Middle frontal gyrus (tissue), 1 donor: Measurements from ENCODE around the gene PDE5A.
"Not testable (repeated sequence)": the region's sequence is repeated elsewhere in the genome, so short reads cannot be mapped to it uniquely, and the experiment has no call there.

ENCODE experiments used
- DNase-seq: peaks from one replicate; pipeline ENCODE4 v3.0.0-alpha.2; 2015; ENCODE audit warnings: low spot score; ENCODE audit errors: extremely low spot score

The PDE5A gene

DNA sequence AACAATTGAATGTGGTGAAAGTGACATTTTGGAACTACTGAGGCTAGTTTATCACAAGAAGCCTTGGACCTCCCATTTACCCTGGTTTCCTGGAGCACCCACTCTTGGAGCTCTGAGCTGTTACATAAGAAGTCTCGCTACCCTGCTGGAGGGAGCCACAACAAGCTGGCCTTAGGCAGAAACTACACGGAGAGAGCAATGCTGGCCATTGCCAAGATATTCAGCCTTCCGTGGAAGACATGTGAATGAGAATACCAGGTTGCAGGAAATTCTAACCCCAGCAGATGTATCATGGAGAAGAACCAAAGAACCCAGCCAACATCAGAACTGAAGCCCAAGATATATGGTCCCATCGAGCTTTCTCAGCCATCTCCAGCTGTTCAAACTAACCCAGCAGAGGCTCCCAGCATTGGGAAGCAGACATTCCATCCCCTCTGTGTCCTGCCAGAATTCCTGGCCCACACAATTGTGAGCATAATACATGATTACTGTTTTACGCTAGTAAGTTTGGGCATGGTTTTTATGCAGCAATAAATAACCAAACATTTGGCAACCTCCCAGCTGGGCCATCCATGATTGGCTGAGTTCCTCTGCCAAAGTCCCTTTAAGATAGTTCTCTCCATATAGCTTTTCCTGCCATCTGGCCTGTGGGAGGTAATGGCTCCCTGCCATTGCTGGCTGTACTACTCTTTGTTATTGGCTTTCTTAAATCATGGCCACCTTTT, 17.9 kb upstream of the PDE5A start:
- DNase-seq, result peak; percentile 35

DNA sequence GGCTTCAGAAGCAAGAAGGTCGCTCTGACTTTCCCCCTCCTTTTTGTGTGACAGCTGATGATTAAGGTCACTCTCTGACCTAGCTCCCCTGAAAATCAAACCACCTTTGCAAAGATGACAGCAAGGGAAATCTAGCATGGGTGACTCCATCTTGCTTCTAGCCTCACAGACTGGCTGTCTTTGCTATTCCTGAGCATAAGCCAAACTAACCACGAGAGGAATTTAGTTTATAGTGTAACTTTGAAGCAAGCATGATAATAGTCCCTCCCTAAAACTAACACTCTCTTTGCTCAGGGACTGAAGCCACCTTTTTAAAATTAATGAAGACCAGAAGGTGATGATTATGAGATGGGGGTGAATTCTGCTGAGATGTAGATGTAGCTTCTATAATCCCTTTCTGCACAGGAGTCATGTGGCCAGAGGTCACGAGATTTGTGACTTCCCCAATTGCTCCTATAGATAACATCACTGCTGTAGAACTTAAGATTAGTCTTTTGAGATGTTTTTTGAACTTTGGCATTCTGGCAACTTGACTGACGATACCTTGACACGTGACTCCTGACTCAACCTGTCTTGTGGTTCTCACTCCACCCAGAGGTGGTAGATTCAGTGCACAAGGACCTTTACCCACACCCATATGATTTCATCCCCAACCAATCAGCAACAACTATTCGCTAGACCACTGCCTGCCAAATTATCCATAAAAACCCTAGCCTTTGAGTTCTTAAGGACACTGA, 14.9 kb upstream of the PDE5A start:
- no peak for DNase-seq

DNA sequence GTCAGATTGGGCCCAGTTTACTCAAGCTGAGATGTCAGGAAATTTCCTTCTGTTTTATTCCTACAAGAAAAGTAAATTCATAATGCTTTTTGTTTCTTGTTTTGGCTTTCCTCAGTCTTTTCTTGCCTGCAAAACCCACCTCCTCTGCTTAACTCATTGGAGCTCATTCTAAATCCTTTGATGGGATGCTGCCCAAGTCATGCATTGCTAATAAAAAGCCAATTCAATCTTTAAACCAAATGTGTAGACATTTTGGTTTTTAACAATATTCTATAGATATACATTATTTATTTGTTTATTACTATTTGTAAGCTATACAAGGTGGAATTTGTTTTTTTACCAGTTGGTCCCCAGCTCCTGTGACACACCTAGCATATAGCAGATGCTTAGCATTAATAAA, 13.2 kb upstream of the PDE5A start:
- no peak for DNase-seq

DNA sequence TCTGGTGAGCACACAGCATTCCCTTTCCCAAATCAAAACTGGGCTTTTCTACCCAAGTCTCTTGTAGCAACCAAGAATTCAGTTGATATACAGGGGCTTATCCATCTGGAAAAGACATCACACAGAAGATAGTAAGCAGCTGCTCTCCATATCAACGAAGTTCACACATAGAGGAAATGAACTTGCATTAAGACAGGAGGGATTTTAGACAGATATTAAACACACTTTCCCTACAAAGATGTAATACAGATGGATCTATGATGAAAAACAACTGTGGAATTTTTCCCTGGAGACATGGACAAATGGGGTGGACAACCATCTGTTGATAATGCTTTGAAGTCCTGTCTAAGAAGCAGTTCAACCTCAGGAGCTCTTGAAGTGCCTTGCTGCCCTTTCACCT, 9.8 kb upstream of the PDE5A start:
- DNase-seq, result no peak

DNA sequence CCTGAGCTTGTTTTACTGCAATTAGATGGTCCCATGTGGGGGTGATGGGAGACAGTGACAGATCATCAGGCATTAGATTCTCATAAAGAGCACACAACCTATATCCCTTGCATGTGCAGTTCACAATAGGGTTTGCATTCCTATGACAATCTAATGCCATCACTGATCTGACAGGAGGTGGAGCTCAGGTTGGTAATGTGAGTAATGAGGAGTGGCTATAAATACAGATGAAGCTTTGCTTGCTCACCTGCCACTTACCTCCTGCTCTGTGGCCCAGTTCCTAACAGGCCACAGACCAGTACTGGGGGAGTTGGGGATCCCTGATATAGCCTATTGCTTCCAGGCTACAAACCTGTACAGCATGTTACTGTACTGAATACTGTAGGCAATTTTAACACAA, 8.2 kb upstream of the PDE5A start:
- DNase-seq, result not testable (repeated sequence)

DNA sequence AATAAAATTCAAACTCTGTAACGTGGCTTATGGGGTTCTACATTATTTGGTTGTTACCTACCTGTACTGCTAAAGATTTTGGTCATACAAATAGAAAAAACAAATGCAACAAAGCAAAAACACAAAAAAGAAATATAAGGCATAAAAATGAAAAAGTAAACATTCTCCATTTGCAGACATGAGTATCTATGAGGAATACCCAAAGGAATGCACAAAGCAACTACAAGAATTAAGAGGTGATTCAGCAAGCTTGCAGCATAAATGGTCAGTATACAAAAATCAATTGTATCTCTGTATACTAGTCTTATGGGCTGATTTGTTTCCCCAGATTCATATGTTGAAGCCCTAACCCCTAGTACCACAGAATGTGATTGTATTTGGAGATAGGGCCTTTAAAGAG, 3.6 kb upstream of the PDE5A start:
- DNase-seq, result no peak

DNA sequence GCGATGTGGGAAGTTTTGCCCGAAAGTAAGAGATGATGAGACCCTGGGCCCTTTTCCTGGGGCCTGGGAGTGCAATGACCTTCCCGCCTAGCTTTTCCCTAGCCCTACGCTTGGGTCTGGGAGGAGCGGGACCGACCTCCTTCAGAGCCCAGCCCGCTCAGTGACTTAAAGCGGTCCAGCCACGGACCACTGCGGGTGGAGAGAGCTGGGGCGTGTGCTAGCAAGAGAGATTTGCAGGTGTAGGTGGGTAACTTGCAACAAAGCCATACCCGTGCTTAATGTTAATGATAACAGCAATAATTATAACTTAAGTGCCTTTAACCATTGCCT, 503 bp upstream of the PDE5A start:
- no peak for DNase-seq

DNA sequence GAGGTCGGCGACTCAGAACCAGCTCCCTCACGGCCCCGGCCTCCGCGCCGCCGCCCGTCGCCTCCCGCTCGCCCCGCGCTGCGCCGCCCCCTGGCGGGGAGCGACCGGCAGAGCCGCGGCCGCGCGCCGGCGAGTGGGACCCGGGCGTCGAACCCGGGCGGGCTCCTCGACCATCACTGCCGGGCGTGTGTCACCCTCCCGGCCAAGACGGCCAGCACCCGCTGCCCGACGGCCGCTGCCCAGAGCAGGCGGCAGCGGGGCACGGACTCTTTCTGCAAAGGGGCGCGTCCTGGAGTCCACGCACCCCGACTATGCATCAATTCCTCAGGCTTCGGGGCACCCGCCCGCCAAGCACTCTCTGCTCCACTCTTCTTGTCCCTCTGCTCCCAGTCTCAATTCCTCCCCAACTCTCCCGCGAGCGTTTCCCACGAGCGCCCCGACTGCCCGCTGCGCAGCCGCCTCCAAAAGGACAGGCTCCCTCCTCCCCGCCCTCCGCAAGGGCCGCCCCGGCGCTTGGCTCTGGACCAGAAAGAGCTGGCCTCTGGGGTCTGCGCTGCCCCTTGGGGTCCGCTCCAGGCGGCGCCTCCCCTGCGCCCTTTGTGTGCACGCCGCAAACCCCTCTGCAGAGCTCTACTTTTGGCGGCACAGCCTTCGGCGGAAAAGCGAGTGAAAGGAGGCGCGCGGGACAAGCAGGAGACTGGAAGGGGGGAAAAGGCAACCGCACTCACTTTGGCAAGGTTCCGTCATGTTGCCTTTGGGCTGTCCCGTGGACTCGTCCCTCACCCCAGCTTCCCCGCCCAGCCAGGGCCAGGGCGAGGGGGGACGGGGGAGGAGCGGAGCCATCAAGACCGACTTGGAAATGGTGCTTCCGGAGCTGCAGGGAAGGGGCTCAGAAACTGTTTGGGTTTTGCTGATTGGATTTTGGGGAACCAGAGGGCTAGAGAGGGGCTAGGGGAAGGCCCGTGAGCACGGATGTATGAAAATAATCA, 1.0 kb downstream of the PDE5A start:
- no peak for DNase-seq

DNA sequence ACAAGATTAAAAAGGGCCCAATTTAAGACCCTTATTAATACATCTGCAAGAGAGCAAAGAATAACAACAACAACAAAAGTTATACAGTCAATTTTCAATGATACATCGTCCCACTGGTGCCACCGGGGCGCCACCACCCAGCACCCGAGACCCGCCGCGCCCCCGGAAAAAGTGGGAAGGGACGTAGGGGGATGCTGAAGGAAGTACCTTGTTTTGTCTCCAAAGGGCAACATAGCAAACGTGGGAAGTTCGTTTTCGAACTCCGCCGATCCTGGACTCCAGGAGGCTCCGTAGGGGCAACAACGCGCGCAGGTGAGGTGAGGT, 1.7 kb downstream of the PDE5A start:
- DNase-seq, result no peak

DNA sequence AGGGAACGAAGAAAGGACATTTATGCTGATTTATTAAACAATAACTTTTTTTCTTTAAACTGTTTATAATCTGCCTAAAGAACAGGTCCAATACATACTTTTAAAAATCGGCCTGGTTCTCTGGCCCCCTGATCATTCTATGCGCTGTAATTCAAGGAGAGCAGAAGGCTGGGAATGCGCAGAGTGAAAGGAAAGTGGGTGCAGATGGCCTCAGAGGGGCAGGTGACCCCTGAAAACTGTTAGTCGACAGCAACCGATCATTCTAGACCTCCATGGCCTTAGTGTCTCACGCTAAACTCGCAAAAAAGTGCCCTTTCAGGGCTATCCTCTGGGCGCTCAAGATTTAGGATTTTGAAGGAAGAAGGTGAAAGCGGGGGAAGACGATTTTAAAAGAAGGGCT, 2.2 kb downstream of the PDE5A start:
- DNase-seq, result no peak

DNA sequence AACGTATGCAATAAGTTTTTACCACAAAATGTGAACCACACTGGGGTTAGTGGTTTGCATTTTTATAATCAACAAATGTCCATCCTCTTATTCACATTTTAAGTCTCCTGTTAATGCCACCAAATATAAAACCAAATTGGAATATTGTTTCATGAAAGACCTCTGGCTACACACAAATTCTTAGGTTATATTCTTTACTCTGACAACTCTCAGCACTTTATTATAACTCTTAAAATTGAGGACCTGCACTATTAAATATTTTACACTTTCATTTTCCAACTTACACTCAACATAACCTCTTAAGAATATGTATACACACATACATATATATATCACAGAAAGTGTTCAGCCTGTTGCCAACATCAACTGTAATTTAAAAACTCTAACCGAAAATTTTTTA, 2.8 kb downstream of the PDE5A start:
- DNase-seq, result no peak

DNA sequence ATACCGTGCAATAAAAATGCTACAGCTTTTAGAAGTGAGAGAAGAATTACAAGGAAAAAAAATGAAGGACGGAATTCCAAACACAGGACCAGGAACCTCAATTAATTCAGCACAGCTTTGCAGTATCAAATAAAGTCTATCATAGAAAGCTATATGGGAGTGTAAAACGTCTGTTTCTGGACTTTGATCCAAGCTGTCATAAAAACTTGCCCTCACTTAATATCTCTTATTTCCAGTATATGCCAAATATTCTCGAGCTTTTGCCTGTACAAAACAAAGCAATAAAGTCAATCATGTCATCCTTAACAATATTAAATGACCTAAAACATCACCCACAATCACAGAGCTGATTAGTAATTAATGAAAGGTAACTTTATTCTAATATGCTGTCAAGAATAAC, 4.2 kb downstream of the PDE5A start:
- DNase-seq, result no peak

DNA sequence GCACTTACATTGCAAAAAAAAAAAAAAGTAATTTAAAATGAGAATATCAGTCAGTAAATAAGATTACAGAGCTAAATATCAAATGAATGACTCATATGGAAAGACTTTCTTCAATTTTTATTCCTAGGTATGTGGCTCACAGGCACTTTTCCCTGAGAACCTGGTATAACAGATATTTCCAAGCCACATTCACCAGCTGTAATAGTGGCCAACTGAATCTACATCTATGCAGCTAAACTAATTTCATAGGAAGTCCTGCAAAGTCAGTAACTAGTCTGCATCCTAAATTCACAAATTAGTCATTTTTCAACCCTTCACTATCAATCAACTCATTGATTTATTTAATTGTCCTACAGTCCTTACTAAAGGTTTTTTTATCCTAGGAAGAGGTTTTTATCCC, 5.6 kb downstream of the PDE5A start:
- DNase-seq, result no peak

DNA sequence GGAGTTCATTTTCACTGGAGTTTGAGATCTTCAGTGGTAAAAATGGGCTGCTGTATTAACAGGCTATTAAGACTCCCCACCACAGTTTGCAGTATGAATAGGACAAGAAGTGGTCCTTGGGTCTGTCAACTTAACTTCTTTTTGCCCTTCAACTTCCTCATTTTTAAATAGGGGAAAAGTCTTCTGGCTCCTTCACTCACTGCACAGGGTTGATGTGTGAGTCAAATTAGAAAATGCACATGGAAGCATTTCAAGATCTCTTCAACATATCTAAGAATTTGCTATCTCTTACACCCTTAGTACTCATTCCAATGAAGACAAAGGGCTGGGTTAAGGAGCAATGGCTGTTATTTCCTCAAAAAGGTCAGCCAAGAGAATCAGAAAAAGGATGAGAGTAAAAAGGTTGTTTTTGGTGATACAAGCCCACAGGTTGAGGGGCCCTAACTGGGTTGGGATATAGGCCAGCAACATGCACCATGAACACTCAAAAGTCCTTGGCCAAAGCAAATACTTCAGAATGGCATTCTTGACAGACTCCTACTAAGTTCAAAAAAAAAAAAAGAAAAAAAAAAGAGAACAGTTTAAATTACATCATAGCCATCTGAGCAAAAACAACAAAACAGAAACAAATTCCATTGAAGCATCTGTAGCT, 13.4 kb downstream of the PDE5A start:
- no peak for DNase-seq

DNA sequence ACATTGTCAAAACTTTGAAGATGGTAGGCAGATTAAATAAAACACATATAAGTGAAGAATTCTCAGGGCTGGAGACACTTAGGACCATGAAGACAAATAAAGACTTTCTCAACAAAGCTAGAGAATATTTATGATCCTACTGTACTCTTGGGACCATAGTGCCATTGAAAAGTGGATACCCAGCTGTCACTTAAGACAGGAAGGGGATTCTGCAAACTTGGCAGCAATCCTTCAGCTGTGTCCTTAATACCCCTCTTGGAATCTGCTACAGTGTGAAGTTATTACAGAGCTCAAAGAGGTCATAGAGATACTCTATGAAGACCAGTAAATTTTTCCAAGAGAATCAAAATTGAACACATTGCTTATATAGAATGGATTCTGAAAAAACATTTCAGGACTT, 24.3 kb downstream of the PDE5A start:
- DNase-seq, result no peak

DNA sequence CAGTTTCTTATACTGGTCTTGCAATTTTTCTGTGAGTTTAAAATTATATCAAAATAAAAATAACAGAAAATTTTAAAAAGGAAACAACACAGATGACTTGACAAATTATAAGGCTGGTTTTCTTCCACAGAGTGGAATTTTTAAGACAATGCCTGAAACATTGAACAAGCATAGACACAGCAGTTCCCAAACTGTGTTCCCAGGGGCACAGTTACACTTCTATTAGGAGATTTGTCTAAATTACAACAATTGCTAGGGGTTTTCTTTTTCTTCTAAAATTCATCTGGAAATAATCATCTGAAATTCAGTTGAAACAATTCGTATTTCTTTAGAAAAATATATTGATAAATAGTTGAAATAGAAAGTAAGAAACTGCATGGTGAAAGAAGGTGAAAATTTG, 26.2 kb downstream of the PDE5A start:
- no peak for DNase-seq

DNA sequence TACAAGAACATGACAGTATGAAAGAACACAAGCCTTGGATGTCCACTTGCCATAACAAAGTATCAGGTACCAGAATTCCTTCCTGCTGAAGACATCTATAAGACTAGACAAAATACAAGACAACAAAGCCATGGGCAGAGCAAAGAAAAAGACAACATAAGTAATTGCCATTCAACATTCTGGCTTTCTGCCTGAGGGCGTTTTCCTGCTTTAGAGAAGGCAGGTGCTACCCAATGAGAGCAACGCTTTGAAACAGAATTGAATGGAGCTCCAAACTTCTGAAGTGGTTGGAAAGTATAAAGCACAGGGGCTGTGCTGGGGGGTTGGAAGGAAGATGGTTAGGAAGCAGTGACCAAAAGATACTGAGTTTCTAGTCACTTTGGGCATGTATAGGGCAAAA, 30.1 kb downstream of the PDE5A start:
- DNase-seq, result no peak

DNA sequence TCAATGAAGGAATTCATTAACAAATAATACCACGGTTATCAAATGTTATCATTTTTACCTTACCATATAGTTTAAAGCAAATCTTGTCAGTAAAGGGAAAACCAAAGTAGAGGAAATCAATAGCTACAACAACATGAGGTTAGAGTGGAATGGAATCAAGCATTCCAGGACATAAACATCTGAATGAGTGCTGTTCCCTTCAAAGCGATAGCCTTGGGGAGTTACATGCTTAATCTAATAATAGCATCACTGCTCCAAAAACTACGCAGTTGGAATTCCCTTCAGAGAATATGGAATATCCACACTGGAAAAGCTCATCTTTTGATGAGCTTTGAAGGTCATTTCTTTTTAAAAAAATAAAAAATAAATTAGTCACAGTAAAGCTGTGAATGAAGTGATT, 31.2 kb downstream of the PDE5A start:
- DNase-seq, result no peak

DNA sequence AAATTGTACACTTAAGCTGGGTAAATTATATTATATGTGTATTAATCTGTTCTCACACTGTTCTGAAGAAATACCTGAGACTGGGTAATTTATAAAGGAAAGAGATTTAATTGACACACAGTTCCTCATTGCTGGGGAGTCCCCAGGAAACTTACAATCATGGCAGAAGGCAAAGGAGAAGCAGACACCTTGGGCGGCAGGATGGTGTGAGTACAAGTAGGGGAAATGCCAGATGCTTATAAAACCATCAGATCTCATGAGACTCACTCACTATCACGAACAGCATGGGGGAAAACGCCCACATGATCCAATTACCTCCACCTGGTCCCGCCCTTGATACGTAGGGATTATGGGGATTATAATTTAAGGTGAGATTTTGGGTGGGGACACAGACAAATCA, 34.9 kb downstream of the PDE5A start:
- DNase-seq, result no peak

DNA sequence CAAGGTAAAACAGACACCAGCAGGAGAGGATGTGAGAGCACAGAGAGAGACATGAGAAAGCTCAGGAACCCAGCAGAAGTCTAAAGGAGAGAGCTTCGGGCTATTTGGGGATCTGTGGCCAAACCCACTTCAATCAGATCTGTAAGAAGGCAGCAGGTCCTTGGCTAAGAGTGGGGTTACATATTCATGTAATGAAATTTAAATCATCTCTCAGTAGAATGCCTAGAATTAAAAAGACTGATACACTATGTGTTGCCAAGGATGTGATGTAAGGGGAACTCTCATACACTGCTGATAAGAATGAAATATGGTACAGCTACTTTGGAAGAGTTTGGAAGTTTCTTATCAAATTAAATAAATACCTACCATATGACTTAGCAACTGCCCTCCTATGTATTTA, 35.8 kb downstream of the PDE5A start:
- DNase-seq, result no peak

DNA sequence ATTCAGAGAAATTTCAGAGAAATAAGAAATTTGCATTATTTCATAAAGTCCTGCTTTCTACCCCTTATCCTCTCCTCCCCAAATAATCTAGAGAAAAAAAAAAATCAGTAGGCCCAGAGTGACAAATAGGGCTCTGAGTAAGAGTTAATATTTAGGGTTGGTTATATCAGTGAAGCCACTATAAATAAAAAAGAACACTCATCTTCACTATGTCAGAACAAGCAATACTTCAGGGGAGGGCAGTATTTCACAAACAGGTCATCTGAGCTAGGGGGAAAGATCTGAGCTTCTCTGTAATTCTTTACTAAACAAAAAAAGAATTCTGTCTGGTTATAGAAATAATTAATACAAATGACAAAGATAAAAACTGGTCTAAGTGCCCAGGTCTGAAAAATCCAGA, 39.4 kb downstream of the PDE5A start:
- no peak for DNase-seq

DNA sequence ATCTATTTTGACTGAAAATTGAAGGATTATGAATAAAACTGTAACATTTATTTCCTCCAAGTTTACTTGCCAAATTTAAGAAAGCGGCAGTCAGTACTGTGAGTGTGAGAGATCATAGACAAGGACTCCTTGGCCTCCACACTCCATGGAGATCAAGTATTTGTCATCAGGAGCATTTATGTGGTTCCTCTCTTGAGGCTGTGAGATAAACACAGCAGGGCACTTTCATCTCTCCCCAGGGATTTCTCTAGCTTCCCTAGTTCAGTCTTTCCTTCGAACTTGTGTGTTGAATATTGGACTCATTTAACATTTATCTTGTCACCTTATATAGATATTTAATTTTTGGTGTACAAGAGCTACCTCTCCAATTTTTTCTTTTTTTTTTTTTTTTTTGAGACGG, 40.8 kb downstream of the PDE5A start:
- no peak for DNase-seq
